Nephron progenitor cell (in vitro differentiated cells): ENCODE results near the gene VWA3A.

Experiments
- DNase-seq: peaks from one replicate; pipeline ENCODE4 v3.0.0; 2021
- H3K27ac Mint-ChIP-seq: 2 replicates; pipeline ENCODE4 v1.8.0; 2021; ENCODE audit warnings: mild to moderate bottlenecking, moderate library complexity, mixed read lengths
- H3K27me3 Mint-ChIP-seq: 2 replicates; pipeline ENCODE4 v1.8.0; 2021; ENCODE audit warnings: mild to moderate bottlenecking, low read depth, mixed read lengths; ENCODE audit not compliant: poor library complexity
- H3K36me3 Mint-ChIP-seq: 2 replicates; pipeline ENCODE4 v1.8.0; 2021; ENCODE audit warnings: low read depth, mixed read lengths
- H3K4me1 Mint-ChIP-seq: 2 replicates; pipeline ENCODE4 v1.8.0; 2021; ENCODE audit warnings: mixed read lengths
- H3K4me3 Mint-ChIP-seq: 2 replicates; pipeline ENCODE4 v1.8.0; 2021; ENCODE audit warnings: mild to moderate bottlenecking, moderate library complexity, mixed read lengths
- H3K9me3 Mint-ChIP-seq: 2 replicates; pipeline ENCODE4 v1.8.0; 2021; ENCODE audit warnings: mild to moderate bottlenecking, moderate library complexity, mixed read lengths
- CTCF ChIP-seq: fragments of 200-600 bp; sonication (generic); IDR thresholded peaks from 2 replicates; pipeline ENCODE4 v1.5.0; 2021; ENCODE audit warnings: antibody characterized with exemption

Gene VWA3A

GRCh38 chr16:22202261-22202637, 109.9 kb downstream of the VWA3A start:
- no peaks in the 10 kb centered on the region for H3K36me3 Mint-ChIP-seq
- H3K9me3 Mint-ChIP-seq, result no peaks in the 10 kb centered on the region
- no peak for DNase-seq
- TF ChIP-seq CTCF, result no peak
- no peak overlapping the region for H3K4me3 Mint-ChIP-seq
- H3K27ac Mint-ChIP-seq, result no peak overlapping the region
- H3K4me1 Mint-ChIP-seq, result peaks cover 8% of the 10 kb centered on the region
- H3K27me3 Mint-ChIP-seq, result peaks cover under 1% of the 10 kb centered on the region

- no peak for DNase-seq
- no peak overlapping the region for H3K27ac Mint-ChIP-seq
- peaks cover 3% of the 10 kb centered on the region for H3K27me3 Mint-ChIP-seq
These were observed 110.8 kb downstream of the VWA3A start for GRCh38 chr16:22203091-22203490.

GRCh38 chr16:22204091-22204655, 111.8 kb downstream of the VWA3A start:
- no peak for DNase-seq
- no peaks in the 10 kb centered on the region for H3K9me3 Mint-ChIP-seq
- no peak for TF ChIP-seq CTCF
- H3K27ac Mint-ChIP-seq, result no peak overlapping the region
- H3K36me3 Mint-ChIP-seq, result peaks cover under 1% of the 10 kb centered on the region
- H3K4me3 Mint-ChIP-seq, result no peak overlapping the region
- H3K4me1 Mint-ChIP-seq, result peaks cover 15% of the 10 kb centered on the region
- peaks cover 3% of the 10 kb centered on the region for H3K27me3 Mint-ChIP-seq

More at GRCh38 chr16:22203091-22203490, 110.8 kb downstream of the VWA3A start:
- no peaks in the 10 kb centered on the region for H3K36me3 Mint-ChIP-seq
- H3K4me3 Mint-ChIP-seq, result no peak overlapping the region
- TF ChIP-seq CTCF, result no peak
- peaks cover 15% of the 10 kb centered on the region for H3K4me1 Mint-ChIP-seq
- no peaks in the 10 kb centered on the region for H3K9me3 Mint-ChIP-seq

GRCh38 chr16:22205577-22206012, 113.3 kb downstream of the VWA3A start:
- Mint-ChIP-seq H3K27ac (peak overlapping the region; percentile 32), H3K4me3 (peak overlapping the region; percentile 95), H3K36me3 (peaks cover 14% of the 10 kb centered on the region), H3K27me3 (peaks cover 9% of the 10 kb centered on the region), H3K9me3 (peaks cover 3% of the 10 kb centered on the region), H3K4me1 (peaks cover 15% of the 10 kb centered on the region)
- no peak for DNase-seq
- TF ChIP-seq CTCF, result no peak

GRCh38 chr16:22206013-22206841, 113.9 kb downstream of the VWA3A start, which contains the start of gene EEF2K:
TSS of gene EEF2K (plus strand) at chr16:22206278. CDS start at chr16:22225730, 19,452 bp downstream.
- Mint-ChIP-seq H3K36me3 (peaks cover 20% of the 10 kb centered on the region), H3K9me3 (peaks cover 9% of the 10 kb centered on the region), H3K27ac (peak within 1 kb of the TSS; percentile 34), H3K27me3 (peaks cover 9% of the 10 kb centered on the region), H3K4me3 (peak within 1 kb of the TSS; percentile 95), H3K4me1 (peaks cover 15% of the 10 kb centered on the region)
- peak; percentile 87 for DNase-seq
- TF ChIP-seq CTCF, result peak; percentile 71
